NT2/D1 (cell line): Measurements from ENCODE around the gene CFAP65.

Experiments
- DNase-seq: peaks from one replicate; pipeline ENCODE4 v3.0.0-alpha.2; 2011; ENCODE audit warnings: low read depth, low spot score
- H3K27me3 ChIP-seq: 2 replicates; pipeline ENCODE4 v1.6.0; 2011; ENCODE audit warnings: mild to moderate bottlenecking; ENCODE audit not compliant: insufficient read length, insufficient read depth
- H3K36me3 ChIP-seq: 2 replicates; pipeline ENCODE4 v1.6.1; 2011; ENCODE audit warnings: mild to moderate bottlenecking, low read length, mixed read lengths; ENCODE audit not compliant: insufficient read depth, insufficient read length
- H3K4me1 ChIP-seq: 2 replicates; pipeline ENCODE4 v1.5.1; 2011; ENCODE audit not compliant: insufficient read depth, insufficient read length
- H3K4me3 ChIP-seq: 2 replicates; pipeline ENCODE4 v1.5.1; 2011; ENCODE audit warnings: low read depth; ENCODE audit not compliant: insufficient read length
- H3K9ac ChIP-seq: 2 replicates; pipeline ENCODE4 v1.6.0; 2011; ENCODE audit warnings: low read depth; ENCODE audit not compliant: insufficient read length
- H3K9me3 ChIP-seq: 2 replicates; pipeline ENCODE4 v1.5.1; 2011; ENCODE audit warnings: mild to moderate bottlenecking, low read length; ENCODE audit not compliant: insufficient read depth
- SUZ12 ChIP-seq: IDR thresholded peaks from 2 replicates; pipeline ENCODE4 v1.6.1; 2011; ENCODE audit not compliant: insufficient read length, insufficient read depth; ENCODE audit errors: extremely low read depth
- YY1 ChIP-seq: IDR thresholded peaks from 2 replicates; pipeline ENCODE4 v1.6.1; 2011; ENCODE audit not compliant: insufficient read length, insufficient read depth
- ZNF274 ChIP-seq: IDR thresholded peaks from 2 replicates; pipeline ENCODE4 v1.6.1; 2011; ENCODE audit warnings: mild to moderate bottlenecking, low read depth, low read length

CFAP65 gene

GRCh38 chr2:218959141-218959731 is 82.1 kb downstream of the CFAP65 start, which contains the start of gene CDK5R2:
CDK5R2 (plus strand) TSS chr2:218959666; CDS start chr2:218959821, 155 bp downstream.
- no peaks in the 10 kb centered on the region for H3K9me3 ChIP-seq
- peak; percentile 89 for DNase-seq
- TF ChIP-seq ZNF274 (no peak), YY1 (no peak), SUZ12 (no peak)
- no peaks in the 10 kb centered on the region for H3K36me3 ChIP-seq
- peak within 1 kb of the TSS; percentile 80 for H3K4me3 ChIP-seq
- H3K9ac ChIP-seq: peak within 1 kb of the TSS; percentile 90
- peaks cover 18% of the 10 kb centered on the region for H3K4me1 ChIP-seq
- peaks cover 57% of the 10 kb centered on the region for H3K27me3 ChIP-seq

DNA sequence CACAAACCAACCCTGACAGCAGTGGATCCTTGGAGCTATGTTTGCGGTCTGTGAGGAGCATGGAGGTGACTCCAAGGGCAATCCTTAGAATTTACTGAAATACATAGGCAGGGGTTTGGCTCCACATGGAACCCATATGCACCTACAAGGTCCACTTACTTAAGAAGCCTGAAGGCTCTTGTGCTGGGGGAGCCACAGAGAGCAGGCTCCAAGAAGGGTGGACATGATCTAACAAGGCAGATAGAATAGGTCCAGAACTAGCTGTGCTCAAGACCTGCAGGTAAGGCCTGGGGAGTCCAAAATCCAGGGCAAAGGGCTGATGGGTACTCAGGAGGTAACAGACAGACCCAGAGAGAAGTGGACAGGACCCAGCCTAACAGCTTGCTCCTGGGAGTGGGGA is 83.0 kb downstream of the CFAP65 start:
- Histone ChIP-seq H3K4me1 (peaks cover 15% of the 10 kb centered on the region), H3K27me3 (peaks cover 57% of the 10 kb centered on the region), H3K9me3 (no peaks in the 10 kb centered on the region), H3K36me3 (no peaks in the 10 kb centered on the region), H3K9ac (no peak overlapping the region), H3K4me3 (no peak overlapping the region)
- DNase-seq: no peak
- no peak for TF ChIP-seq YY1
- TF ChIP-seq SUZ12: no peak
- TF ChIP-seq ZNF274: no peak

- H3K4me1 ChIP-seq: peaks cover 15% of the 10 kb centered on the region
- H3K27me3 ChIP-seq: peaks cover 57% of the 10 kb centered on the region
- no peaks in the 10 kb centered on the region for H3K36me3 ChIP-seq
- peaks cover under 1% of the 10 kb centered on the region; the same call in 1 of the 2 replicates for H3K9me3 ChIP-seq
- H3K4me3 ChIP-seq: no peak overlapping the region
- no peak for TF ChIP-seq SUZ12
- TF ChIP-seq YY1: no peak
- TF ChIP-seq ZNF274: no peak
- no peak overlapping the region for H3K9ac ChIP-seq
- DNase-seq: no peak
Observed at GRCh38 chr2:218957671-218958070, 83.6 kb downstream of the CFAP65 start.

DNA sequence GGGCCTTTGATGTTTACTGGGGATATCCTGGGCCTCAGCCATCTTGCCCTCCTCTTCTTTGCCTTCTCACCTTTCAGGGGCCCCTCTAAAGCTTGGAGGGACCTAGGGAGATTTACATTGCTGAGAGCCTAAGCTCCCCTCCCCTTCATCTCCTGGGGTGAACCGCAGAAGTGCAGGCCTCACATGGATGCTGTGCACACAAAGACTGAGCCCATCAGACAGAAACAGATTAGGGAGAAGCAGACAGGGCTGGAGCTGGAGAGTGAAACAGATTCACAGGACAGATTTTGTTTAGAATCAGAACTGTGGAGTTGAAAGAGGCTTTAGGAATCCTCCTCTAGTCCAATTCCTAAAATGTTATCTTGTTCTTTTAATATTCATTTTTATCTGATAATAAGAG is 85.3 kb downstream of the CFAP65 start:
- Histone ChIP-seq H3K36me3 (no peaks in the 10 kb centered on the region), H3K4me1 (peaks cover 14% of the 10 kb centered on the region), H3K9ac (no peak overlapping the region), H3K9me3 (peaks cover 11% of the 10 kb centered on the region; the same call in 1 of the 2 replicates), H3K27me3 (peaks cover 44% of the 10 kb centered on the region), H3K4me3 (no peak overlapping the region)
- TF ChIP-seq ZNF274 (no peak), SUZ12 (no peak), YY1 (no peak)
- DNase-seq: no peak

DNA sequence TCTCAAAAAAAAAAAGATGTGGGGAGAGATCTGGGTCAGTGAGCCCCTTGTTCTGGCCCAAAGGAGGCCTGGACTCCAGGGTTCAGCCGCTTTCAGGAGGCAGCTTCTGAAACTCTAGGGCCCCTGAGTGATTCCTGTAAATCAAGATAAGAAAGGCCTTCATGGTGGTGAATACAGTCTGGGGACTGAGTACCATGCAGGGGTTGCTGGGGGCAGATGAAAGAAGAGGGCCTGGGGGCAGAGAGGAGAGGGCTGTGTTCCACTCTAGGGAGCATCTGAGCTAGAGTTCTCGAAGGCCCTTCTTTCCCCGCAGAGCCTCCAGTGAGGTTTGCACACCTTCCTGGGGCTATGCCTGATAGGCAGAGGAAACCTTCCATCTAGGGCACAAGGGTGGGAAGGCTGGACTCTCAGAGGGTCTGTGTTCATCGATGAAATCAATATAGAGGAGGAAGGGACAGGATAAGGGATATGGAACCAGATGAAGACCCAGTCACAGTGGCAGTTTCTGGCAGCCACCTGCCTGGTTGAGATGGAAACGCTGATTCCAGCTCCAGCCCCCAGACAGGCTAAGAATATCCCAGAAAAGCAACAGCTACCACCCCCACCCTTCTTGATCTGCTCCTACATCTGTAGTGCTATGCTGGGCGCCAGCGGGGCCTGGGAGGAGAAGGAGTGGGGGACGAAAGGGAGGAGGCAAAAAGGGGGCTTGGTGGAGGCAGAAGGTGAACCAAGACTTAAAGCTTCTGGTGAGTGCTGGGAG is 86.6 kb downstream of the CFAP65 start:
- peaks cover 8% of the 10 kb centered on the region for H3K4me1 ChIP-seq
- H3K27me3 ChIP-seq: peaks cover 31% of the 10 kb centered on the region
- no peak overlapping the region for H3K4me3 ChIP-seq
- peaks cover 11% of the 10 kb centered on the region; the same call in 1 of the 2 replicates for H3K9me3 ChIP-seq
- TF ChIP-seq SUZ12 (no peak), YY1 (no peak), ZNF274 (no peak)
- no peak for DNase-seq
- H3K9ac ChIP-seq: no peak overlapping the region
- no peaks in the 10 kb centered on the region for H3K36me3 ChIP-seq

DNA sequence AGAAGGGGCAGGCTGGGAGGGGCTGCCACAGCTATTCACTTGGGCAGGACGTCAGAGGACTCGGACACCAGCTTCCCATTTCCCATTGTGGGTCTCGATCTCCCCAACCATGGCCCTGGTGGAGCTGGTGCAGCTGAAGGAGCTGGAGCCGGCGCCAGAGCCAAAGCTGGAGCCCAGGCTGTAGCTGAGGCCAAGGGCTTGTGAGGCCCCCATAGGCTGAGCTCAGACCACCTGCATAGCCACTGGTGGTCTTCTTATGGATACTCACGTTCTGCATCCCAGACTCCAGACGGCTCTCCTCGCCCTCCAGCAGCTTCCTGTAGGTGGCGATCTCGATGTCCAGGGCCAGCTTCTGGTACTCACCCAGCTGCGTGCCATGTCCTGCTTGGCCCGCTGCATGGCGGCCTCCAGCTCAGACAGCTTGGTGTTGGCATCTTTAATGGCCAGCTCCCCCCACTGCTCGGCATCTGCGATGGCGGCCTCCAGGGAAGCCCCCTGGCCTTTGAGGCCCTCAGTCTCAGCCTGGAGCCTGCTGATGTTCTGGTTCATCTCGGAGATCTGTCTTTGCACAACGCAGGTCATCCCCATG is 87.9 kb downstream of the CFAP65 start:
- Histone ChIP-seq H3K27me3 (peaks cover 21% of the 10 kb centered on the region), H3K4me1 (peaks cover 1% of the 10 kb centered on the region), H3K36me3 (no peaks in the 10 kb centered on the region), H3K9ac (no peak overlapping the region), H3K9me3 (peaks cover 11% of the 10 kb centered on the region; the same call in 1 of the 2 replicates), H3K4me3 (no peak overlapping the region)
- TF ChIP-seq YY1: no peak
- no peak for TF ChIP-seq SUZ12
- no peak for TF ChIP-seq ZNF274
- no peak for DNase-seq
